Measurements from ENCODE around the gene PPM1L.
A peak's percentile ranks its signal among the peaks of the same experiment; 100 is the strongest.

PPM1L gene

DNA sequence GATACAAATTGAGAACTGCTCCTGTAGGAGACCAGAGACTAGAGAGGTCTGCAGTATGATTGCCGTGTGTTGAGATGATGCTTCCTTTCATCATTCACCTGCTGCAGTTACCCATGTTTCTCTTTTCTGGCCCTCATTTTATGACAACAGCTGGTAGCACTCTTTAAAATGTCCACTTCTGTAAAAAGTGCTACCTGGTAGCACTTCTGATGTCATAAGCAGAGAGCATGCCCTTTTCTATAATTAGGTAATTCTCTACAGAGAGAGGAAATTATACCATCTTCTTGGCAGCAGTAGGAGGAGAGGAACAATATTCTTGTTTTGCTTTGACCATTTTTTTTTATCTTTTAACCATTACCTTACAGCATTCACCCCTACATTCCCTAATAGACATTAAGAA lies 123.8 kb downstream of the PPM1L start:
- TF ChIP-seq, protein P1, sequence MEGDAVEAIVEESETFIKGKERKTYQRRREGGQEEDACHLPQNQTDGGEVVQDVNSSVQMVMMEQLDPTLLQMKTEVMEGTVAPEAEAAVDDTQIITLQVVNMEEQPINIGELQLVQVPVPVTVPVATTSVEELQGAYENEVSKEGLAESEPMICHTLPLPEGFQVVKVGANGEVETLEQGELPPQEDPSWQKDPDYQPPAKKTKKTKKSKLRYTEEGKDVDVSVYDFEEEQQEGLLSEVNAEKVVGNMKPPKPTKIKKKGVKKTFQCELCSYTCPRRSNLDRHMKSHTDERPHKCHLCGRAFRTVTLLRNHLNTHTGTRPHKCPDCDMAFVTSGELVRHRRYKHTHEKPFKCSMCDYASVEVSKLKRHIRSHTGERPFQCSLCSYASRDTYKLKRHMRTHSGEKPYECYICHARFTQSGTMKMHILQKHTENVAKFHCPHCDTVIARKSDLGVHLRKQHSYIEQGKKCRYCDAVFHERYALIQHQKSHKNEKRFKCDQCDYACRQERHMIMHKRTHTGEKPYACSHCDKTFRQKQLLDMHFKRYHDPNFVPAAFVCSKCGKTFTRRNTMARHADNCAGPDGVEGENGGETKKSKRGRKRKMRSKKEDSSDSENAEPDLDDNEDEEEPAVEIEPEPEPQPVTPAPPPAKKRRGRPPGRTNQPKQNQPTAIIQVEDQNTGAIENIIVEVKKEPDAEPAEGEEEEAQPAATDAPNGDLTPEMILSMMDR (IDR thresholded peaks at IDR 0.05; ENCODE audit: control extremely low read depth, extremely low read depth, low read depth, missing control alignments) = no peak
- DNase-seq (ENCODE audit: extremely low spot score) = no peak
- ChIA-PET POLR2A (no interaction called here), CTCF (interaction anchor here (1.0 kb wide), 1 partner anchor 40 kb away, joined by 3 read pairs; no protein-coding TSS in a partner anchor)

DNA sequence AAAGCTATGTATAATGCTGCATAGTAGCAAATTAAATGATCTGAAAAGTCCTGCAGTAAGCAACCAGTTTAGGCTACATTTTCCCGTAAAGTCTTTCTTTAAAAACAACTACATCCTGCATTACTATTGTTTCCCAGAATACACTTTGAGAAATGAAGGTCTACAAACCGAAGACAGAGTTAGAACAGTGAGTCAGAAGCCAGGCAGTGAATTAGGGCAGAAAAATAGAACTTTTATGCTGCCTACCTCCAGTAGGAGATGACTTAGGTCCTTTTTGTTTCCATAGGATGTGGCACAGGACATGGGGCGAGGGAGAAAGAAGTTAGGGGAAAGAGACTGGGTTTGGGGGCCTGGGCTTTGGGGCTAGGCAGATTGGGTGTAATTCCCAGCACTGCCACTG lies 127.3 kb downstream of the PPM1L start:
- ChIA-PET POLR2A (no interaction called here), CTCF (no interaction called here)
- DNase-seq (ENCODE audit: extremely low spot score) = no peak
- TF ChIP-seq, protein P1 (IDR thresholded peaks at IDR 0.05; ENCODE audit: control extremely low read depth, extremely low read depth, low read depth, missing control alignments) = no peak

DNA sequence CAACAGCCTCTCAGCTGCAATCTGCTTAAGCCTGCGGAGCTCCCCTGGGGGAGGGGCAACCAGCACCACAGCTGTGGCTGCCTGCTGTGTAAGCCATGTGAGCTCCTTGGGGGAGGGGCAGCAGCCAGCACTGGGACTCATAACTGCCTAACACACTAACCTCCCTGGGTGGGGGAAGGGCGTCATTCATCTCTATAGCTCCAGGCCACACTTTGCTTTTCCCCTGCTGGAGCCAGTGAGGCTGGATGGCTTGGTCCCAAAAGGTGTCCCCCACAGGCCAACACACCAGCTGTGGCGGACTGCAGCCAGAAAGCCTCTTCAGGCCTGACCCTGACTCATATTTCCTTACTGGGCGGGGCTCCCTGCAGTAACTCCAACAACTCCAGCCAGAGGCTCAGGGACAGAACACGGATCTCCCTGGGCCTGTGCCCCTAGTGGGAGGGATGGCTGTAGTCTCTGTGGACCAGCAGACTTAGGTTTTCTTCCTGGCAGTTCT lies 129.8 kb downstream of the PPM1L start:
- TF ChIP-seq, protein P1 (IDR thresholded peaks at IDR 0.05; ENCODE audit: control extremely low read depth, extremely low read depth, low read depth, missing control alignments) = no peak
- POLR2A ChIA-PET = no interaction called here
- DNase-seq (ENCODE audit: extremely low spot score) = no peak

DNA sequence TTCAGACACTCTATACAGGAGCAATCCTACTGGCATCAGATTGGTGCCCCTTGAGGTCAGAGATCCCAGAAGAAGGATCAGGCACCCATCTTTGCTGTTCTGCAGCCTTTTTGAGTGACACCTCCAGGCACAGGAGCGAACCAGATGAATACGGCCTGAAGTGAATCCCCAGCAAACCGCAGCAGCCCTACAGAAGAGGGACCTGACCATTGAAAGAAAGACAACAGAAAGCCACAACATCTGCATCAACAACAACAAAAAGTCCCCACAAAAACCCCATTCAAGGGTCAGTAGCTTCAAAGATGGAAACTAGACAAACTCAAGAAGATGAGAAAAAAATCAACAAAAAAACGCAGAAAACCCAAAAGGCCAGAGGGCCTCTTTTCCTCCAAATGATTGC lies 130.4 kb downstream of the PPM1L start:
- ChIA-PET CTCF (interaction anchor here (1.2 to 1.8 kb wide), 4 partner anchors 9 to 30 kb away, joined by 3 to 5 read pairs (median 3); no protein-coding TSS in a partner anchor), POLR2A (no interaction called here)
- peak; percentile 22 for DNase-seq (ENCODE audit: extremely low spot score)
- TF ChIP-seq, protein P1 (IDR thresholded peaks at IDR 0.05; ENCODE audit: control extremely low read depth, extremely low read depth, low read depth, missing control alignments) = no peak

More for the DNA sequence above, 129.8 kb downstream of the PPM1L start:
- CTCF ChIA-PET = interaction anchor here (0.6 to 1.8 kb wide), 4 partner anchors 9 to 31 kb away, joined by 3 to 5 read pairs (median 3); no protein-coding TSS in a partner anchor

DNA sequence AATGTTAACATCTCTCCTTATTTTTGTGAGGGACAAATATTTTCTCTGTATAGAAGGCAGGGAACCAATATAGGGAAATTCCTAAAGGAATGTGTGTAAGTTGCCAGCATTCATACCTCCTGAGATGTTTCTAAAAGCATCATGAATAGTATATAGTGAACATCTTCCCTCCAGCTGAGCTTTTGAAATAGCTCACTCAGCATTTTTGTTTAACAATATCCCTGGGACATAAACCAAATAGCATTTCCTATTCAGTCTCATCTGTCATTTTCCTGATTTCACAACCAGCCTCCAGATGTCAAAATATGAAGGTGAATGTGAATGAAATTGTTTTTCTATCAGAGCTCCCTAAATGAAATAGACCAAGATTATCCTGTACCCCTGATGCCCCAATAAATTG lies 137.2 kb downstream of the PPM1L start:
- ChIA-PET POLR2A (no interaction called here), CTCF (interaction anchor here (1.2 kb wide), 1 partner anchor 8 kb away, joined by 4 read pairs; no protein-coding TSS in a partner anchor)
- no peak for DNase-seq (ENCODE audit: extremely low spot score)
- TF ChIP-seq, protein P1 (IDR thresholded peaks at IDR 0.05; ENCODE audit: control extremely low read depth, extremely low read depth, low read depth, missing control alignments) = no peak

DNA sequence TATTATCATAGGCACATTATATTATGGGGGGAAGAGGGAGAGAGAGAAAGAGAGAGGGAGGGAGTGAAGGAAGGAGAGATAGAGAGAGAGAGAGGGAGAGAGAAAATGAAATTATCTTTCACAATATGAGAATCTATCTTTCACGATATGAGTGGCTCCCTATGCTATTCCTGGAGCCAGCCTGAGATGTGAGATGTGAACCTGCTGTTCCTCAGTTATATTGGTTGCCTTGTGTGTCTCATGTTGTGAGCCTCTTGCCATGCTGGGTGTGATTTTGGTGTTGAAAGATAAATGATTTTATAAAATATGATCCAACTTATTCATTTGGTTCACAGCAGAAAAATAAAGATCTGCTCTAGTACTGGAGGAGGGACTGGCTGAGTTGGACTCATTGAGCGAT lies 148.7 kb downstream of the PPM1L start:
- CTCF ChIA-PET = interaction anchor here (1.0 to 1.6 kb wide), 3 partner anchors 8 to 26 kb away, joined by 3 to 6 read pairs (median 3); no protein-coding TSS in a partner anchor
- POLR2A ChIA-PET = no interaction called here
- TF ChIP-seq, protein P1 (IDR thresholded peaks at IDR 0.05; ENCODE audit: control extremely low read depth, extremely low read depth, low read depth, missing control alignments) = no peak
- DNase-seq (ENCODE audit: extremely low spot score) = no peak

Data from GM10248 (cell line).